Endothelial cell of umbilical vein (primary cell): Measurements from ENCODE around the gene ATOX1. TPM values are rescaled to one million over a fixed set of nuclear protein-coding genes. Genes with fewer than 3 reads are reported as not detected.
"Not testable (repeated sequence)": the region's sequence is repeated elsewhere in the genome, so short reads cannot be mapped to it uniquely, and the experiment has no call there.

Source experiments
- BruUV-seq: library from RNA; stranded (reverse); fragments of 400-500 nt; replicated peaks from 2 replicates; lab custom pipeline; 2021; lab: Mats Ljungman, UMichigan
- CTCF ChIA-PET: fragments of 300-600, 350-600 bp; sonication (Branson Sonifier 250); formaldehyde crosslinking; loops from one replicate; lab custom pipeline; 2021; ENCODE audit warnings: antibody characterized with exemption, inconsistent platforms; lab: Charles Lee
- POLR2A ChIA-PET: fragments of 300-600, 350-600 bp; sonication (Branson Sonifier 250); formaldehyde crosslinking; loops from one replicate; lab custom pipeline; 2021; ENCODE audit warnings: antibody characterized with exemption, inconsistent platforms; lab: Charles Lee
- DNase-seq: peaks from one replicate; pipeline ENCODE4 v3.0.0-alpha.2; 2011; ENCODE audit warnings: low read depth, low spot score
- FAIRE-seq: peaks from 2 replicates; lab custom pipeline; 2011; peaks lifted over from hg19 to GRCh38; lab: Jason Lieb, UNC
- H2AFZ ChIP-seq: 2 replicates; pipeline ENCODE4 v1.6.0; 2012; ENCODE audit warnings: low read depth, low read length, control low read depth, inconsistent platforms
- H3K27ac ChIP-seq: 2 replicates; pipeline ENCODE4 v1.5.1; 2011; ENCODE audit warnings: low read depth, mild to moderate bottlenecking, control low read depth, low read length, moderate library complexity; ENCODE audit not compliant: insufficient read depth
- H3K27me3 ChIP-seq, 2 experiments: 2 replicates each; pipeline versions ENCODE4 v1.6.0 to v1.6.1; 2011; ENCODE audit warnings: low read length in 2 of 2, mixed read lengths in 1 of 2; ENCODE audit not compliant: control insufficient read depth in 2 of 2, insufficient read depth in 2 of 2
- H3K36me3 ChIP-seq, 2 experiments: 2 replicates in 1 of 2; 3 replicates in 1 of 2; pipeline ENCODE4 v1.5.1; 2011; ENCODE audit warnings: low read length in 2 of 2, mild to moderate bottlenecking in 1 of 2, moderate library complexity in 1 of 2; ENCODE audit not compliant: control insufficient read depth in 2 of 2, insufficient read depth in 2 of 2; ENCODE audit errors: extremely low read depth in 1 of 2
- H3K4me1 ChIP-seq: 3 replicates; pipeline ENCODE4 v1.5.1; 2011; ENCODE audit warnings: mild to moderate bottlenecking, low read length; ENCODE audit not compliant: control insufficient read depth, insufficient read depth; ENCODE audit errors: extremely low read depth
- H3K4me2 ChIP-seq: 2 replicates; pipeline ENCODE4 v1.6.1; 2011; ENCODE audit warnings: low read length, control low read depth, mixed read lengths; ENCODE audit not compliant: insufficient read depth
- H3K4me3 ChIP-seq, 3 experiments: fragments of 200-600 bp in 1 of 3; sonication (generic), shearing (Covaris generic) in 1 of 3; replicated peaks in 1 of 3; 2 replicates each; pipeline ENCODE4 v1.5.1; 2011 to 2016; ENCODE audit warnings: control low read depth in 3 of 3, low read length in 3 of 3, mild to moderate bottlenecking in 2 of 3, inconsistent platforms in 1 of 3, low read depth in 1 of 3, moderate library complexity in 1 of 3; ENCODE audit not compliant: insufficient read depth in 1 of 3
- H3K79me2 ChIP-seq: 2 replicates; pipeline ENCODE4 v1.6.0; 2012; ENCODE audit warnings: low read length, inconsistent platforms; ENCODE audit not compliant: control insufficient read depth, insufficient read depth
- H3K9ac ChIP-seq: replicated peaks from 2 replicates; pipeline ENCODE3; 2011; ENCODE audit warnings: low read length, control low read depth; ENCODE audit not compliant: insufficient read depth; ENCODE audit errors: extremely low read depth
- H3K9me1 ChIP-seq: replicated peaks from 3 replicates; pipeline ENCODE4 v1.6.0; 2011; ENCODE audit warnings: mild to moderate bottlenecking, low read length; ENCODE audit not compliant: control insufficient read depth, insufficient read depth; ENCODE audit errors: extremely low read depth
- H3K9me3 ChIP-seq: replicated peaks from 2 replicates; pipeline ENCODE4 v1.5.1; 2012; ENCODE audit warnings: low read length, inconsistent platforms; ENCODE audit not compliant: control insufficient read depth, insufficient read depth
- H4K20me1 ChIP-seq: replicated peaks from 2 replicates; pipeline ENCODE3; 2011; ENCODE audit warnings: mild to moderate bottlenecking, low read length; ENCODE audit not compliant: control insufficient read depth, insufficient read depth; ENCODE audit errors: extremely low read depth
- EZH2 ChIP-seq: IDR thresholded peaks from 2 replicates; pipeline ENCODE4 v1.6.1; 2012; ENCODE audit warnings: borderline replicate concordance, low read depth, mild to moderate bottlenecking, moderate library complexity, low read length, inconsistent platforms; ENCODE audit not compliant: severe bottlenecking
- JUN ChIP-seq: IDR thresholded peaks from 2 replicates; pipeline ENCODE4 v1.6.1; 2011; ENCODE audit warnings: borderline replicate concordance, low read depth; ENCODE audit not compliant: insufficient read length, insufficient read depth
- dilution Hi-C: fragments of 300-500 bp; cut with MboI; formaldehyde crosslinking; loops from one replicate; pipeline ENCODE4 v1.15.0; 2019; ENCODE audit warnings: low sequenced_read_pairs; ENCODE audit not compliant: extremely low pct_ligation_motif_present
- intact Hi-C: fragments of 100-400 bp; cut with micrococcal nuclease; formaldehyde crosslinking; loops from one replicate; pipeline ENCODE4 v1.10.0; 2022
- polyA plus RNA-seq, 4 experiments: library from polyadenylated mRNA; depleted of rRNA in 3 of 4; stranded (reverse) in 3 of 4; unstranded in 1 of 4; fragments of >200 nt; gene quantifications; 2 replicates each; pipeline versions ENCODE4 v1.2.1 to v1.2.3, GENCODE V29; 2011 to 2012; ENCODE audit warnings: missing spikeins in 1 of 4
- total RNA-seq: library from RNA; stranded (reverse); gene quantifications from 2 replicates; pipeline ENCODE4 v1.2.3, GENCODE V29; 2021
- TF ChIP-seq, protein P1 (sequence below): IDR thresholded peaks from 2 replicates; pipeline ENCODE4 v1.6.1; 2011; ENCODE audit not compliant: insufficient read depth, insufficient read length

ATOX1 gene
- total and polyA plus RNA-seq, 2 donors (not counting 3 experiments of a cell fraction or from before 2014, with no cell fraction given): 113 to 292 TPM

GRCh38 chr5:151730381-151730780, 28.1 kb downstream of the ATOX1 start:
- CTCF ChIA-PET: interaction anchor here (1.2 to 1.4 kb wide), 3 partner anchors 12 to 72 kb away, joined by 3 to 6 read pairs (median 4); partner anchors contain the start of gene G3BP1
- Histone ChIP-seq H3K4me2 (no peak overlapping the region), H3K4me3 (no peak overlapping the region), H3K9me3 (no peaks in the 10 kb centered on the region), H4K20me1 (no peaks in the 10 kb centered on the region), H3K27ac (no peak overlapping the region), H2AFZ (no peak overlapping the region), H3K27me3 (no peaks in the 10 kb centered on the region), H3K9me1 (no peaks in the 10 kb centered on the region), H3K4me1 (no peaks in the 10 kb centered on the region), H3K9ac (no peak overlapping the region), H3K79me2 (no peaks in the 10 kb centered on the region), H3K36me3 (no peaks in the 10 kb centered on the region)
- TF ChIP-seq JUN: no peak
- no peak for TF ChIP-seq EZH2
- TF ChIP-seq, protein P1, sequence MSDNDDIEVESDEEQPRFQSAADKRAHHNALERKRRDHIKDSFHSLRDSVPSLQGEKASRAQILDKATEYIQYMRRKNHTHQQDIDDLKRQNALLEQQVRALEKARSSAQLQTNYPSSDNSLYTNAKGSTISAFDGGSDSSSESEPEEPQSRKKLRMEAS: no peak
- DNase-seq: no peak
- FAIRE-seq: no peak
- POLR2A ChIA-PET: no interaction called here
- dilution Hi-C loops (no loop called here), intact Hi-C loops (no loop called here)
- no TSS peak for BruUV-seq

DNA sequence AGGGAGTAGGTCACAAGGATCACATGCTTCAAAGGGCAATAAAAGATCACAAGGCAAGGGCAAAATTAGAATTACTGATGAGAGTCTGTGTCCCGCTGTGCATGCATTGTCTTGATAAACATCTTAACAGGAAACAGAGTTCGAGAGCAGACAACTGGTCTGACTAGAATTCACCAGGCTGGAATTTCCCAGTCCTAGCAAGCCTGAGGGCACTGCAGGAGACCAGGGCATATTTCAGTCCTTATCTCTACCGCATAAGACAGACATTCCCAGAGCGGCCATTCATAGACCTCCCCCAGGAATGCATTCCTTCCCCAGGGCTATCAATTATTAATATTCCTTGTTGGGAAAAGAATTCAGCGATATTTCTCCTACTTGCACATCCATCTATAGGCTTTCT, 28.8 kb downstream of the ATOX1 start:
- H3K9ac ChIP-seq, H3K4me1 ChIP-seq, H3K79me2 ChIP-seq, POLR2A ChIA-PET, BruUV-seq, H3K27me3 ChIP-seq, H3K9me1 ChIP-seq, FAIRE-seq, H3K4me3 ChIP-seq, H3K4me2 ChIP-seq, H4K20me1 ChIP-seq, H3K36me3 ChIP-seq, intact Hi-C loops, H3K9me3 ChIP-seq, H3K27ac ChIP-seq, DNase-seq, H2AFZ ChIP-seq, dilution Hi-C loops: not testable (repeated sequence)
- CTCF ChIA-PET: interaction anchor here (0.9 kb wide), 1 partner anchor 9 kb away, joined by 4 read pairs; no protein-coding TSS in a partner anchor
